PC-3 (cell line): Measurements from ENCODE around the gene SAMD3. TPM values are rescaled to one million over a fixed set of nuclear protein-coding genes. Genes with fewer than 3 reads are reported as not detected.

Source experiments
- ATAC-seq: fragments of 200-7000 bp; cut with Tn5 transposase; 2 replicates; pipeline ENCODE4 v1.9.1; 2020; ENCODE audit warnings: mild to moderate bottlenecking, moderate library complexity
- BruUV-seq: library from RNA; stranded (reverse); fragments of 400-500 nt; replicated peaks from 2 replicates; lab custom pipeline; 2021; lab: Mats Ljungman, UMichigan
- CTCF ChIA-PET: fragments of 300-600 bp; sonication (Branson Sonifier 250); formaldehyde crosslinking; loops from one replicate; lab custom pipeline; 2022; ENCODE audit warnings: antibody characterized with exemption; lab: Charles Lee
- POLR2A ChIA-PET: fragments of 300-600 bp; sonication (Branson Sonifier 250); formaldehyde crosslinking; loops from one replicate; lab custom pipeline; 2022; ENCODE audit warnings: antibody characterized with exemption; ENCODE audit not compliant: unreplicated experiment; lab: Charles Lee
- DNase-seq: peaks from one replicate; pipeline ENCODE4 v3.0.0-alpha.2; 2015
- H2AFZ ChIP-seq: fragments of 300-600 bp; sonication (generic); 2 replicates; pipeline ENCODE4 v1.6.0; 2016; ENCODE audit warnings: antibody characterized with exemption, low read length
- H3F3A ChIP-seq: fragments of 300-600 bp; sonication (generic); one replicate; pipeline ENCODE4 v1.6.0; 2017; ENCODE audit warnings: antibody characterized with exemption, low read length, control low read depth, mild to moderate bottlenecking; ENCODE audit not compliant: unreplicated experiment
- H3K27ac ChIP-seq: fragments of 300-600 bp; sonication (generic); 2 replicates; pipeline ENCODE4 v1.5.1; 2016; ENCODE audit warnings: mild to moderate bottlenecking, low read length
- H3K27me3 ChIP-seq: fragments of 300-600 bp; sonication (generic); 2 replicates; pipeline ENCODE4 v1.6.1; 2016; ENCODE audit warnings: low read length, mixed read lengths
- H3K36me3 ChIP-seq: fragments of 300-600 bp; sonication (generic); 2 replicates; pipeline ENCODE4 v1.6.1; 2016; ENCODE audit warnings: low read depth, mixed run types, low read length, mixed read lengths
- H3K4me1 ChIP-seq: fragments of 300-600 bp; sonication (generic); 2 replicates; pipeline ENCODE4 v1.5.1; 2016; ENCODE audit warnings: low read length; ENCODE audit not compliant: insufficient read depth
- H3K4me2 ChIP-seq: fragments of 300-600 bp; sonication (generic); 2 replicates; pipeline ENCODE4 v1.6.0; 2016; ENCODE audit warnings: low read length
- H3K4me3 ChIP-seq: fragments of 300-600 bp; sonication (generic); 2 replicates; pipeline ENCODE4 v1.5.1; 2016; ENCODE audit warnings: mild to moderate bottlenecking, low read length, mixed read lengths
- H3K79me2 ChIP-seq: fragments of 300-600 bp; sonication (generic); 2 replicates; pipeline ENCODE4 v1.6.1; 2017; ENCODE audit warnings: low read length, mixed read lengths
- H3K9ac ChIP-seq: fragments of 300-600 bp; sonication (generic); 2 replicates; pipeline ENCODE4 v1.6.0; 2016; ENCODE audit warnings: mild to moderate bottlenecking, low read length
- H3K9me2 ChIP-seq: fragments of 300-600 bp; sonication (generic); replicated peaks from 2 replicates; pipeline ENCODE4 v1.6.1; 2016; ENCODE audit warnings: mixed run types, low read length, mixed read lengths
- H3K9me3 ChIP-seq: fragments of 300-600 bp; sonication (generic); 2 replicates; pipeline ENCODE4 v1.6.1; 2016; ENCODE audit warnings: low read length, mixed read lengths
- H4K20me1 ChIP-seq: fragments of 300-600 bp; sonication (generic); 2 replicates; pipeline ENCODE4 v1.6.1; 2016; ENCODE audit warnings: low read length, mixed read lengths
- CTCF ChIP-seq: fragments of 300-600 bp; sonication (generic); conservative IDR thresholded peaks from 2 replicates; pipeline ENCODE4 v1.5.1; 2017; ENCODE audit warnings: antibody characterized with exemption, low read depth, mild to moderate bottlenecking, low read length
- EZH2 ChIP-seq: fragments of 300-600 bp; sonication (generic); IDR thresholded peaks from one replicate; pipeline ENCODE4 v1.6.1; 2017; ENCODE audit warnings: antibody characterized with exemption, mild to moderate bottlenecking, low read length; ENCODE audit not compliant: unreplicated experiment
- EZH2phosphoT487 ChIP-seq: fragments of 300-600 bp; sonication (generic); IDR thresholded peaks from 2 replicates; pipeline ENCODE4 v1.6.1; 2018; ENCODE audit warnings: mild to moderate bottlenecking, antibody characterized with exemption, low read length, borderline replicate concordance
- intact Hi-C: fragments of 100-400 bp; cut with micrococcal nuclease; formaldehyde crosslinking; loops from 2 replicates; pipeline ENCODE4 v1.9.0; 2023
- total RNA-seq: library from RNA; depleted of rRNA; stranded (reverse); fragments of >200 nt; gene quantifications from 2 replicates; pipeline ENCODE4 v1.2.3, GENCODE V29; 2014

SAMD3 gene
- total RNA-seq, 1 experiment from 2014 or later: not detected

- intact Hi-C loops: no loop called here
- Histone ChIP-seq H2AFZ (no peak overlapping the region), H3K27me3 (no peaks in the 10 kb centered on the region), H3K9me3 (no peaks in the 10 kb centered on the region), H3K9ac (no peak overlapping the region), H3K9me2 (no peaks in the 10 kb centered on the region), H3F3A (no peaks in the 10 kb centered on the region), H3K4me2 (no peak overlapping the region), H4K20me1 (no peaks in the 10 kb centered on the region), H3K27ac (no peak overlapping the region), H3K36me3 (no peaks in the 10 kb centered on the region), H3K4me1 (no peaks in the 10 kb centered on the region), H3K79me2 (no peaks in the 10 kb centered on the region), H3K4me3 (no peak overlapping the region)
- no TSS peak for BruUV-seq
- DNase-seq: no peak
- TF ChIP-seq EZH2: no peak
- no peak for TF ChIP-seq EZH2phosphoT487
- TF ChIP-seq CTCF: no peak
- no peak for ATAC-seq
- POLR2A ChIA-PET: no interaction called here
- CTCF ChIA-PET: no interaction called here
Measured at GRCh38 chr6:130190701-130191690, 31.8 kb downstream of the SAMD3 start.

GRCh38 chr6:130189531-130190397 is 33.0 kb downstream of the SAMD3 start:
- no TSS peak for BruUV-seq
- Histone ChIP-seq H3K9me2 (no peaks in the 10 kb centered on the region), H3K4me2 (no peak overlapping the region), H3K4me1 (no peaks in the 10 kb centered on the region), H3K9me3 (no peaks in the 10 kb centered on the region), H3K27ac (no peak overlapping the region), H3F3A (no peaks in the 10 kb centered on the region), H2AFZ (no peak overlapping the region), H3K36me3 (no peaks in the 10 kb centered on the region), H3K4me3 (no peak overlapping the region), H4K20me1 (no peaks in the 10 kb centered on the region), H3K79me2 (no peaks in the 10 kb centered on the region), H3K9ac (no peak overlapping the region), H3K27me3 (no peaks in the 10 kb centered on the region)
- POLR2A ChIA-PET: no interaction called here
- no peak for TF ChIP-seq CTCF
- TF ChIP-seq EZH2phosphoT487: no peak
- TF ChIP-seq EZH2: no peak
- ATAC-seq (no peak), DNase-seq (no peak)
- CTCF ChIA-PET: no interaction called here
- intact Hi-C loops: no loop called here
